Upper lobe of left lung (tissue), 6 donors: Measurements from ENCODE around the gene B3GLCT. TPM values are rescaled to one million over a fixed set of nuclear protein-coding genes. Genes with fewer than 3 reads are reported as not detected.
A peak's percentile ranks its signal among the peaks of the same experiment; 100 is the strongest.

Experiments
- ATAC-seq, 2 donors: fragments of 200-7000 bp; cut with Tn5 transposase; one replicate each; pipeline ENCODE4 v1.9.1; 2022; ENCODE audit warnings: mild to moderate bottlenecking in 2 of 2, moderate library complexity in 2 of 2; ENCODE audit not compliant: low FRiP score in 2 of 2
- DNase-seq, 2 donors: peaks; one replicate each; pipeline ENCODE4 v3.0.0-alpha.2; 2019 to 2020
- H3K27ac ChIP-seq, 4 donors: fragments of 200-600 bp; sonication (generic); one replicate each; pipeline ENCODE4 v1.5.1; 2016 to 2019
- H3K27me3 ChIP-seq, 4 donors: fragments of 200-600 bp; sonication (generic); one replicate each; pipeline ENCODE4 v1.5.1; 2017 to 2019
- H3K36me3 ChIP-seq, 4 donors: fragments of 200-600 bp; sonication (generic); one replicate each; pipeline ENCODE4 v1.5.1; 2016 to 2019
- H3K4me1 ChIP-seq, 4 donors: fragments of 200-600 bp; sonication (generic); one replicate each; pipeline ENCODE4 v1.5.1; 2018 to 2019
- H3K4me3 ChIP-seq, 4 donors: fragments of 200-600 bp; sonication (generic); one replicate each; pipeline ENCODE4 v1.5.1; 2017 to 2019; ENCODE audit warnings: mild to moderate bottlenecking in 2 of 4, moderate library complexity in 1 of 4
- H3K9me3 ChIP-seq, 4 donors: fragments of 200-600 bp; sonication (generic); one replicate each; pipeline ENCODE4 v1.5.1; 2018 to 2019
- CTCF ChIP-seq, 6 experiments: fragments of 450-650 bp in 4 of 6; fragments of 200-600 bp in 2 of 6; sonication (generic) in 2 of 6; IDR thresholded peaks; one replicate each; pipeline ENCODE4 v1.5.1; 2016 to 2019; ENCODE audit warnings: antibody characterized with exemption in 6 of 6
- EP300 ChIP-seq, 4 donors: sonication (generic); formaldehyde crosslinking; IDR thresholded peaks; one replicate each; pipeline ENCODE4 v1.5.1; 2017; ENCODE audit warnings: antibody characterized with exemption in 4 of 4, control low read depth in 2 of 4
- POLR2A ChIP-seq, 4 donors: fragments of 450-650 bp; IDR thresholded peaks; one replicate each; pipeline ENCODE4 v1.5.1; 2016 to 2017; ENCODE audit warnings: antibody characterized with exemption in 4 of 4, mild to moderate bottlenecking in 2 of 4
- POLR2AphosphoS5 ChIP-seq, 2 donors: sonication (generic); formaldehyde crosslinking; IDR thresholded peaks; one replicate each; pipeline ENCODE4 v1.5.1; 2017; ENCODE audit warnings: antibody characterized with exemption in 2 of 2
- WGBS, 2 donors: methylation state at CpG; one replicate each; pipeline ENCODE4 v1.1.5; 2017 to 2018; 5-methylcytosine and 5-hydroxymethylcytosine counted together
- total RNA-seq, 6 donors: library from RNA; depleted of rRNA in 4 of 6; stranded (reverse); fragments of >200 nt in 4 of 6; gene quantifications; one replicate each; pipeline versions ENCODE4 v1.1.0 to v1.2.1, GENCODE V29; 2016 to 2021
- donor health status: DM: no; HTN: no; CAD: no; lungs with moderate emphysema.
- donor health status: DM: no; HTN: yes; CAD: no; lungs with severe emphysema.

The B3GLCT gene
- total RNA-seq = 1 to 10 TPM; 1.0 to 8.2 (median 5.2) TPM

- WGBS, 2 donors = 0% methylated on average over 48 of the region's 126 CpGs; no CpG with 5 or more reads in 1 of the 2 donors
- peaks cover 8 to 20% (median 12%) of the 10 kb centered on the region in 4 donors for H3K4me1 ChIP-seq
- no peaks in the 10 kb centered on the region for H3K9me3 ChIP-seq
- H3K4me3 ChIP-seq = peak within 1 kb of the TSS; percentile 60 to 90 (median 79)
- peak; percentile 81 to 97 for DNase-seq
- no peak for TF ChIP-seq EP300 (IDR thresholded peaks at IDR 0.05)
- peak in 2 of 4 donors; percentile 49 to 61 for TF ChIP-seq POLR2A (IDR thresholded peaks at IDR 0.05)
- peak; percentile 81 to 99 (median 98) for TF ChIP-seq CTCF (IDR thresholded peaks at IDR 0.05)
- peak in 1 of 2 donors; percentile 37 for TF ChIP-seq POLR2AphosphoS5 (IDR thresholded peaks at IDR 0.05)
- ATAC-seq = peak; percentile 93 to 96
- H3K36me3 ChIP-seq = no peaks in the 10 kb centered on the region
- H3K27ac ChIP-seq = peak within 1 kb of the TSS; percentile 92 to 100 (median 96)
- no peaks in the 10 kb centered on the region for H3K27me3 ChIP-seq
These were observed at the start of gene B3GLCT for GRCh38 chr13:31199849-31200636. TSS of gene B3GLCT (plus strand) at chr13:31199975. CDS start at chr13:31200085, 110 bp downstream.

- Histone ChIP-seq H3K9me3 (no peaks in the 10 kb centered on the region), H3K36me3 (peaks cover 26 to 98% (median 66%) of the 10 kb centered on the region in 4 donors), H3K4me1 (peaks cover 0 to 10% (median 4%) of the 10 kb centered on the region in 4 donors), H3K27ac (no peak overlapping the region), H3K27me3 (no peaks in the 10 kb centered on the region), H3K4me3 (no peak overlapping the region)
- ATAC-seq (peak; percentile 29 to 68), DNase-seq (no peak)
- WGBS, 2 donors = 77 to 85% methylated on average over 4 of the region's 4 CpGs
- no peak for TF ChIP-seq CTCF (IDR thresholded peaks at IDR 0.05)
- TF ChIP-seq EP300 (IDR thresholded peaks at IDR 0.05) = peak in 1 of 4 donors; percentile 66
- peak in 1 of 2 donors; percentile 17 for TF ChIP-seq POLR2AphosphoS5 (IDR thresholded peaks at IDR 0.05)
- no peak for TF ChIP-seq POLR2A (IDR thresholded peaks at IDR 0.05)
These were observed 49.3 kb upstream of the B3GLCT start for GRCh38 chr13:31150315-31150985.

- ATAC-seq (no peak), DNase-seq (no peak)
- TF ChIP-seq EP300 (IDR thresholded peaks at IDR 0.05) (no peak), CTCF (IDR thresholded peaks at IDR 0.05) (no peak), POLR2A (IDR thresholded peaks at IDR 0.05) (no peak), POLR2AphosphoS5 (IDR thresholded peaks at IDR 0.05) (no peak)
- H3K27ac ChIP-seq = no peak overlapping the region
- no peaks in the 10 kb centered on the region for H3K27me3 ChIP-seq
- no peaks in the 10 kb centered on the region for H3K9me3 ChIP-seq
- H3K4me1 ChIP-seq = peaks cover 0 to 10% (median 4%) of the 10 kb centered on the region in 4 donors
- H3K4me3 ChIP-seq = no peak overlapping the region
- WGBS, 2 donors = 85 to 87% methylated on average over 3 of the region's 3 CpGs
- peaks cover 21 to 86% (median 55%) of the 10 kb centered on the region in 4 donors for H3K36me3 ChIP-seq
These were observed 47.9 kb upstream of the B3GLCT start for GRCh38 chr13:31151837-31152236.

- Histone ChIP-seq H3K9me3 (no peaks in the 10 kb centered on the region), H3K36me3 (peaks cover 14 to 70% (median 37%) of the 10 kb centered on the region in 4 donors), H3K27me3 (no peaks in the 10 kb centered on the region), H3K4me1 (peaks cover 7 to 18% (median 12%) of the 10 kb centered on the region in 4 donors), H3K4me3 (no peak overlapping the region), H3K27ac (no peak overlapping the region)
- TF ChIP-seq EP300 (IDR thresholded peaks at IDR 0.05) (no peak), POLR2A (IDR thresholded peaks at IDR 0.05) (no peak), POLR2AphosphoS5 (IDR thresholded peaks at IDR 0.05) (no peak), CTCF (IDR thresholded peaks at IDR 0.05) (no peak)
- 94 to 96% methylated on average over 2 of the region's 2 CpGs for WGBS, 2 donors
- no peak for ATAC-seq
- DNase-seq = no peak
These were observed 44.8 kb upstream of the B3GLCT start for GRCh38 chr13:31154939-31155338.
